Hepatocyte (in vitro differentiated cells): ENCODE results near the gene KDM6A.
A peak's percentile ranks its signal among the peaks of the same experiment; 100 is the strongest.

Source experiments
- CTCF ChIP-seq: fragments of 200-600 bp; sonication (generic); IDR thresholded peaks from 2 replicates; pipeline ENCODE4 v1.5.1; 2016; ENCODE audit warnings: antibody characterized with exemption, mild to moderate bottlenecking; ENCODE audit not compliant: poor library complexity
- EZH2 ChIP-seq: fragments of 200-600 bp; sonication (generic); IDR thresholded peaks from 2 replicates; pipeline ENCODE4 v1.6.1; 2016; ENCODE audit warnings: antibody characterized with exemption, mild to moderate bottlenecking, borderline replicate concordance
- EZH2phosphoT487 ChIP-seq: fragments of 200-600 bp; sonication (generic); IDR thresholded peaks from one replicate; pipeline ENCODE4 v1.6.1; 2018; ENCODE audit warnings: antibody characterized with exemption, mild to moderate bottlenecking, low read depth, moderate library complexity; ENCODE audit not compliant: unreplicated experiment, severe bottlenecking

- TF ChIP-seq CTCF, result peak; percentile 52
- no peak for TF ChIP-seq EZH2
- TF ChIP-seq EZH2phosphoT487, result no peak
These were observed 197.4 kb downstream of the KDM6A start for GRCh38 chrX:45070116-45071007.
